Brain pericyte (primary cell): ENCODE results near the gene STEAP1B.
"Not testable (repeated sequence)": the region's sequence is repeated elsewhere in the genome, so short reads cannot be mapped to it uniquely, and the experiment has no call there.

Experiments used
- DNase-seq: peaks from one replicate; pipeline ENCODE4 v3.0.0-alpha.2; 2012; ENCODE audit warnings: low read depth, low spot score

Gene STEAP1B

GRCh38 chr7:22499888-22500689 lies at the start of gene STEAP1B:
Gene STEAP1B, minus strand, starts transcription at chr7:22500188. Its CDS starts 5,333 bp downstream, at chr7:22494855.
- peak; percentile 82 for DNase-seq

- DNase-seq, result no peak
Observed at GRCh38 chr7:22549051-22549450, 49.1 kb upstream of the STEAP1B start.

- no peak for DNase-seq
Observed at GRCh38 chr7:22548313-22548712, 48.3 kb upstream of the STEAP1B start.

GRCh38 chr7:22546769-22547168 lies 46.8 kb upstream of the STEAP1B start:
- DNase-seq, result no peak

GRCh38 chr7:22545529-22545928 lies 45.5 kb upstream of the STEAP1B start:
- DNase-seq, result no peak

GRCh38 chr7:22544245-22544644 lies 44.3 kb upstream of the STEAP1B start:
- DNase-seq, result no peak

GRCh38 chr7:22543169-22543568 lies 43.2 kb upstream of the STEAP1B start:
- DNase-seq, result no peak

GRCh38 chr7:22542669-22543068 lies 42.7 kb upstream of the STEAP1B start:
- no peak for DNase-seq

GRCh38 chr7:22542254-22542653 lies 42.3 kb upstream of the STEAP1B start:
- no peak for DNase-seq

GRCh38 chr7:22541789-22542188 lies 41.8 kb upstream of the STEAP1B start:
- DNase-seq, result no peak

GRCh38 chr7:22528537-22528936 lies 28.5 kb upstream of the STEAP1B start:
- not testable (repeated sequence) for DNase-seq

- not testable (repeated sequence) for DNase-seq
Observed at GRCh38 chr7:22524353-22524947, 24.5 kb upstream of the STEAP1B start.

- not testable (repeated sequence) for DNase-seq
Observed at GRCh38 chr7:22523478-22524352, 23.7 kb upstream of the STEAP1B start.

- not testable (repeated sequence) for DNase-seq
Observed at GRCh38 chr7:22519560-22519959, 19.6 kb upstream of the STEAP1B start.

- DNase-seq, result not testable (repeated sequence)
Observed at GRCh38 chr7:22516950-22517349, 17.0 kb upstream of the STEAP1B start.

GRCh38 chr7:22514963-22515362 lies 15.0 kb upstream of the STEAP1B start:
- DNase-seq, result not testable (repeated sequence)

- DNase-seq, result not testable (repeated sequence)
Observed at GRCh38 chr7:22507320-22507719, 7.3 kb upstream of the STEAP1B start.

GRCh38 chr7:22506316-22507020 lies 6.5 kb upstream of the STEAP1B start:
- DNase-seq, result not testable (repeated sequence)

GRCh38 chr7:22504519-22504918 lies 4.5 kb upstream of the STEAP1B start:
- not testable (repeated sequence) for DNase-seq

GRCh38 chr7:22502104-22502503 lies 2.1 kb upstream of the STEAP1B start:
- not testable (repeated sequence) for DNase-seq

GRCh38 chr7:22501336-22501735 lies 1.3 kb upstream of the STEAP1B start:
- not testable (repeated sequence) for DNase-seq
